ACC112 (cell line): Measurements from ENCODE around the gene MYO1D.

Experiments
- H2AFZ ChIP-seq: fragments of 200-600 bp; sonication (generic); one replicate; pipeline ENCODE4 v1.6.0; 2017; ENCODE audit warnings: antibody characterized with exemption, low read length; ENCODE audit not compliant: unreplicated experiment
- H3K27ac ChIP-seq: fragments of 200-600 bp; sonication (generic); 2 replicates; pipeline ENCODE4 v1.5.1; 2014; ENCODE audit warnings: low read depth, mild to moderate bottlenecking, antibody characterized with exemption, low read length, moderate library complexity
- H3K27me3 ChIP-seq: fragments of 200-600 bp; sonication (generic); 2 replicates; pipeline ENCODE4 v1.6.1; 2014; ENCODE audit warnings: mild to moderate bottlenecking, antibody characterized with exemption, low read length, moderate library complexity, mixed read lengths; ENCODE audit not compliant: insufficient read depth
- H3K36me3 ChIP-seq: fragments of 200-600 bp; sonication (generic); 2 replicates; pipeline ENCODE4 v1.6.1; 2016; ENCODE audit warnings: mild to moderate bottlenecking, antibody characterized with exemption, low read length, moderate library complexity, mixed read lengths; ENCODE audit not compliant: insufficient read depth
- H3K4me1 ChIP-seq: fragments of 200-600 bp; sonication (generic); one replicate; pipeline ENCODE4 v1.6.1; 2016; ENCODE audit warnings: low read length, mixed read lengths; ENCODE audit not compliant: insufficient read depth, unreplicated experiment, control insufficient read depth
- H3K4me3 ChIP-seq: fragments of 200-600 bp; sonication (generic); 2 replicates; pipeline ENCODE4 v1.5.1; 2014; ENCODE audit warnings: mild to moderate bottlenecking, low read depth, low read length
- H3K79me2 ChIP-seq: fragments of 200-600 bp; sonication (generic); one replicate; pipeline ENCODE4 v1.6.0; 2016; ENCODE audit warnings: low read length; ENCODE audit not compliant: control insufficient read depth, unreplicated experiment, insufficient read depth

MYO1D gene

GRCh38 chr17:32626379-32626791, 250.5 kb downstream of the MYO1D start:
- Histone ChIP-seq H3K27ac (no peak overlapping the region), H3K27me3 (no peaks in the 10 kb centered on the region), H3K36me3 (no peaks in the 10 kb centered on the region), H3K79me2 (no peaks in the 10 kb centered on the region), H3K4me1 (peaks cover 4% of the 10 kb centered on the region), H2AFZ (no peak overlapping the region), H3K4me3 (no peak overlapping the region)

GRCh38 chr17:32625971-32626370, 251.0 kb downstream of the MYO1D start:
- Histone ChIP-seq H3K27ac (no peak overlapping the region), H3K27me3 (no peaks in the 10 kb centered on the region), H2AFZ (no peak overlapping the region), H3K4me1 (peaks cover 4% of the 10 kb centered on the region), H3K36me3 (no peaks in the 10 kb centered on the region), H3K79me2 (no peaks in the 10 kb centered on the region), H3K4me3 (no peak overlapping the region)

GRCh38 chr17:32623196-32623595, 253.7 kb downstream of the MYO1D start:
- H3K4me1 ChIP-seq = peaks cover 4% of the 10 kb centered on the region
- no peak overlapping the region for H3K27ac ChIP-seq
- H2AFZ ChIP-seq = no peak overlapping the region
- no peaks in the 10 kb centered on the region for H3K27me3 ChIP-seq
- H3K4me3 ChIP-seq = no peak overlapping the region
- no peaks in the 10 kb centered on the region for H3K79me2 ChIP-seq
- no peaks in the 10 kb centered on the region for H3K36me3 ChIP-seq

GRCh38 chr17:32622540-32622939, 254.4 kb downstream of the MYO1D start:
- Histone ChIP-seq H3K4me3 (no peak overlapping the region), H3K27me3 (no peaks in the 10 kb centered on the region), H3K36me3 (no peaks in the 10 kb centered on the region), H2AFZ (no peak overlapping the region), H3K4me1 (peaks cover 4% of the 10 kb centered on the region), H3K27ac (no peak overlapping the region), H3K79me2 (no peaks in the 10 kb centered on the region)

GRCh38 chr17:32621612-32622312, 255.2 kb downstream of the MYO1D start:
- Histone ChIP-seq H3K27me3 (no peaks in the 10 kb centered on the region), H3K4me1 (no peaks in the 10 kb centered on the region), H3K27ac (no peak overlapping the region), H3K79me2 (no peaks in the 10 kb centered on the region), H2AFZ (no peak overlapping the region), H3K4me3 (no peak overlapping the region), H3K36me3 (no peaks in the 10 kb centered on the region)

- H3K4me1 ChIP-seq = no peaks in the 10 kb centered on the region
- no peak overlapping the region for H3K27ac ChIP-seq
- no peaks in the 10 kb centered on the region for H3K79me2 ChIP-seq
- no peaks in the 10 kb centered on the region for H3K36me3 ChIP-seq
- H3K4me3 ChIP-seq = no peak overlapping the region
- no peak overlapping the region for H2AFZ ChIP-seq
- no peaks in the 10 kb centered on the region for H3K27me3 ChIP-seq
These were observed 261.6 kb downstream of the MYO1D start for GRCh38 chr17:32615326-32615725.

- H3K27ac ChIP-seq = no peak overlapping the region
- H2AFZ ChIP-seq = no peak overlapping the region
- no peaks in the 10 kb centered on the region for H3K4me1 ChIP-seq
- H3K27me3 ChIP-seq = no peaks in the 10 kb centered on the region
- no peak overlapping the region for H3K4me3 ChIP-seq
- no peaks in the 10 kb centered on the region for H3K36me3 ChIP-seq
- H3K79me2 ChIP-seq = no peaks in the 10 kb centered on the region
These were observed 266.0 kb downstream of the MYO1D start for GRCh38 chr17:32610943-32611342.

GRCh38 chr17:32609884-32610650, 266.9 kb downstream of the MYO1D start:
- no peak overlapping the region for H3K4me3 ChIP-seq
- H3K79me2 ChIP-seq = no peaks in the 10 kb centered on the region
- no peak overlapping the region for H3K27ac ChIP-seq
- H2AFZ ChIP-seq = no peak overlapping the region
- no peaks in the 10 kb centered on the region for H3K36me3 ChIP-seq
- no peaks in the 10 kb centered on the region for H3K4me1 ChIP-seq
- H3K27me3 ChIP-seq = no peaks in the 10 kb centered on the region

- H3K79me2 ChIP-seq = no peaks in the 10 kb centered on the region
- H3K27me3 ChIP-seq = no peaks in the 10 kb centered on the region
- H3K27ac ChIP-seq = no peak overlapping the region
- no peak overlapping the region for H3K4me3 ChIP-seq
- H3K4me1 ChIP-seq = no peaks in the 10 kb centered on the region
- no peak overlapping the region for H2AFZ ChIP-seq
- H3K36me3 ChIP-seq = no peaks in the 10 kb centered on the region
These were observed 267.8 kb downstream of the MYO1D start for GRCh38 chr17:32609085-32609484.

- Histone ChIP-seq H3K27me3 (no peaks in the 10 kb centered on the region), H3K4me3 (no peak overlapping the region), H3K36me3 (no peaks in the 10 kb centered on the region), H3K79me2 (no peaks in the 10 kb centered on the region), H2AFZ (no peak overlapping the region), H3K4me1 (no peaks in the 10 kb centered on the region), H3K27ac (no peak overlapping the region)
These were observed 268.7 kb downstream of the MYO1D start for GRCh38 chr17:32608267-32608666.

GRCh38 chr17:32604966-32605365, 272.0 kb downstream of the MYO1D start:
- H3K4me1 ChIP-seq = no peaks in the 10 kb centered on the region
- no peaks in the 10 kb centered on the region for H3K36me3 ChIP-seq
- H3K79me2 ChIP-seq = no peaks in the 10 kb centered on the region
- no peak overlapping the region for H3K4me3 ChIP-seq
- H3K27me3 ChIP-seq = no peaks in the 10 kb centered on the region
- no peak overlapping the region for H3K27ac ChIP-seq
- no peak overlapping the region for H2AFZ ChIP-seq
